ENCODE data around the gene THEMIS.

The THEMIS gene

GRCh38 chr6:127796713-127797112 is 104.1 kb downstream of the THEMIS start:
- Histone ChIP-seq H3K4me3 (replicated peaks; ENCODE audit: insufficient read depth, low read length) (no peak overlapping the region), H3K27me3 (ENCODE audit: insufficient read depth, poor library complexity, severe bottlenecking) (no peaks in the 10 kb centered on the region), H3K27ac (replicated peaks) (no peak overlapping the region)
- no peak for TF ChIP-seq POLR2AphosphoS5 (IDR thresholded peaks at IDR 0.05; ENCODE audit: low read depth)
- TF ChIP-seq CTCF (IDR thresholded peaks at IDR 0.05; ENCODE audit: insufficient read depth, low read length), result no peak
- TF ChIP-seq REST (IDR thresholded peaks at IDR 0.05; ENCODE audit: insufficient replicate concordance, low read depth), result no peak
- TF ChIP-seq SPI1 (IDR thresholded peaks at IDR 0.05; ENCODE audit: borderline replicate concordance, low read depth), result no peak
- TF ChIP-seq GABPA (IDR thresholded peaks at IDR 0.05; ENCODE audit: low read depth), result no peak
- DNase-seq (ENCODE audit: low read depth in 1 of 2, low spot score in 1 of 2), result no peak

GRCh38 chr6:127794405-127794804 is 106.5 kb downstream of the THEMIS start:
- no peaks in the 10 kb centered on the region for H3K27me3 ChIP-seq (ENCODE audit: insufficient read depth, poor library complexity, severe bottlenecking)
- no peak overlapping the region for H3K4me3 ChIP-seq (replicated peaks; ENCODE audit: insufficient read depth, low read length)
- no peak overlapping the region for H3K27ac ChIP-seq (replicated peaks)
- DNase-seq (ENCODE audit: low read depth in 1 of 2, low spot score in 1 of 2), result no peak
- TF ChIP-seq POLR2AphosphoS5 (IDR thresholded peaks at IDR 0.05; ENCODE audit: low read depth) (no peak), SPI1 (IDR thresholded peaks at IDR 0.05; ENCODE audit: borderline replicate concordance, low read depth) (no peak), REST (IDR thresholded peaks at IDR 0.05; ENCODE audit: insufficient replicate concordance, low read depth) (no peak), CTCF (IDR thresholded peaks at IDR 0.05; ENCODE audit: insufficient read depth, low read length) (no peak), GABPA (IDR thresholded peaks at IDR 0.05; ENCODE audit: low read depth) (no peak)

- no peak for DNase-seq (ENCODE audit: low read depth in 1 of 2, low spot score in 1 of 2)
- Histone ChIP-seq H3K4me3 (replicated peaks; ENCODE audit: insufficient read depth, low read length) (no peak overlapping the region), H3K27ac (replicated peaks) (no peak overlapping the region), H3K27me3 (ENCODE audit: insufficient read depth, poor library complexity, severe bottlenecking) (no peaks in the 10 kb centered on the region)
- TF ChIP-seq GABPA (IDR thresholded peaks at IDR 0.05; ENCODE audit: low read depth) (no peak), REST (IDR thresholded peaks at IDR 0.05; ENCODE audit: insufficient replicate concordance, low read depth) (no peak), SPI1 (IDR thresholded peaks at IDR 0.05; ENCODE audit: borderline replicate concordance, low read depth) (no peak), CTCF (IDR thresholded peaks at IDR 0.05; ENCODE audit: insufficient read depth, low read length) (no peak), POLR2AphosphoS5 (IDR thresholded peaks at IDR 0.05; ENCODE audit: low read depth) (no peak)
Observed at GRCh38 chr6:127793396-127793795, 107.5 kb downstream of the THEMIS start.

Data from HL-60 (cell line).